Neural progenitor cell (in vitro differentiated cells): ENCODE measurements around the gene RSL24D1. TPM values are rescaled to one million over a fixed set of nuclear protein-coding genes. Genes with fewer than 3 reads are reported as not detected.

Experiments used
- DNase-seq: peaks from one replicate; pipeline ENCODE4 v3.0.0-alpha.2; 2016; ENCODE audit warnings: low spot score
- H2AFZ ChIP-seq: fragments of 200-600 bp; sonication (generic); replicated peaks from 2 replicates; pipeline ENCODE4 v1.6.1; 2016; ENCODE audit warnings: antibody characterized with exemption
- H3F3A ChIP-seq: fragments of 200-600 bp; sonication (generic); 2 replicates; pipeline ENCODE4 v1.6.1; 2016; ENCODE audit warnings: antibody characterized with exemption, low read depth
- H3K27ac ChIP-seq: fragments of 200-600 bp; sonication (generic); 2 replicates; pipeline ENCODE4 v1.5.1; 2016; ENCODE audit warnings: mild to moderate bottlenecking
- H3K27me3 ChIP-seq: fragments of 200-600 bp; sonication (generic); 2 replicates; pipeline ENCODE4 v1.6.1; 2016; ENCODE audit warnings: mild to moderate bottlenecking, moderate library complexity
- H3K36me3 ChIP-seq: fragments of 200-600 bp; sonication (generic); 2 replicates; pipeline ENCODE4 v1.5.1; 2016
- H3K4me1 ChIP-seq: fragments of 200-600 bp; sonication (generic); 2 replicates; pipeline ENCODE4 v1.6.1; 2016; ENCODE audit warnings: mixed run types
- H3K4me2 ChIP-seq: fragments of 200-600 bp; sonication (generic); 2 replicates; pipeline ENCODE4 v1.6.1; 2016
- H3K4me3 ChIP-seq: fragments of 200-600 bp; sonication (generic); 2 replicates; pipeline ENCODE4 v1.5.1; 2016
- H3K79me2 ChIP-seq: fragments of 200-600 bp; sonication (generic); 2 replicates; pipeline ENCODE4 v1.6.1; 2016; ENCODE audit warnings: low read depth
- H3K9ac ChIP-seq: fragments of 200-600 bp; sonication (generic); 2 replicates; pipeline ENCODE4 v1.6.1; 2016
- H3K9me3 ChIP-seq: fragments of 200-600 bp; sonication (generic); 2 replicates; pipeline ENCODE4 v1.5.1; 2016; ENCODE audit warnings: low read depth
- H4K20me1 ChIP-seq: fragments of 200-600 bp; sonication (generic); 2 replicates; pipeline ENCODE4 v1.6.1; 2016; ENCODE audit warnings: low read depth
- H3K27ac Mint-ChIP-seq: 3 replicates; pipeline ENCODE4 v1.8.0; 2021; ENCODE audit warnings: mixed read lengths
- H3K27me3 Mint-ChIP-seq: 2 replicates; pipeline ENCODE4 v1.8.0; 2022; ENCODE audit warnings: low read depth, mild to moderate bottlenecking, inconsistent platforms, moderate library complexity, mixed read lengths; ENCODE audit not compliant: insufficient read depth
- H3K36me3 Mint-ChIP-seq: 3 replicates; pipeline ENCODE4 v1.8.0; 2021; ENCODE audit warnings: mixed read lengths
- H3K4me1 Mint-ChIP-seq: 3 replicates; pipeline ENCODE4 v1.8.0; 2021; ENCODE audit warnings: mixed read lengths
- H3K4me3 Mint-ChIP-seq: 3 replicates; pipeline ENCODE4 v1.8.0; 2021; ENCODE audit warnings: mild to moderate bottlenecking, moderate library complexity, mixed read lengths
- H3K9me3 Mint-ChIP-seq: 3 replicates; pipeline ENCODE4 v1.8.0; 2020; ENCODE audit warnings: mixed read lengths
- EZH2 ChIP-seq: fragments of 200-600 bp; sonication (generic); IDR thresholded peaks from 2 replicates; pipeline ENCODE4 v1.6.1; 2017; ENCODE audit warnings: antibody characterized with exemption, mild to moderate bottlenecking, moderate library complexity
- EZH2phosphoT487 ChIP-seq: fragments of 200-600 bp; sonication (generic); IDR thresholded peaks from 2 replicates; pipeline ENCODE4 v1.6.1; 2017; ENCODE audit warnings: antibody characterized with exemption
- total RNA-seq: library from RNA; depleted of rRNA; stranded (reverse); fragments of >200 nt; gene quantifications from 2 replicates; pipeline ENCODE4 v1.2.3, GENCODE V29; 2015; ENCODE audit warnings: low replicate concordance
- TF ChIP-seq, protein P1 (sequence below): fragments of 200-600 bp; sonication (generic); IDR thresholded peaks from 2 replicates; pipeline ENCODE4 v1.5.1; 2017; ENCODE audit warnings: antibody characterized with exemption, mild to moderate bottlenecking

Gene RSL24D1
- total RNA-seq, 1 donor from 2014 or later, result 192 TPM

DNA sequence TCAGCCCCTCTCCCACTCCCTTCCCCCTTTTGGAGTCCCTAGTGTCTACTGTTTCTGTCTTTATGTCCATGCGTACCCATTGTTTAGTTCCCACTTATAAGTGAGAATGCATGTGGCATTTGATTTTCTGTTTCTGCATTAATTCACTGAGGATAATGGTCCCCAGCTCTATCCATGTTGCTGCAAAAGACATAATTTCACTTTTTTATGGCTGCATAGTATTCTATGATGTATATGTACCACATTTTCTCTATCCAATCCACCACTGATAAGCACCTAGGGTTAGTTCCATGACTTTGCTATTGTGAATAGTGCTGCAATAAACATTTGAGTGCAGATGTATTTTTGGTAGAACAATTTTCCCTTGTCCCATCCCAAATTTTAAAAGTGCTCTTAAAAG is 34.2 kb upstream of the RSL24D1 start:
- Histone ChIP-seq H3K27ac (no peak overlapping the region), H2AFZ (no peak overlapping the region), H3K4me2 (no peak overlapping the region), H3K27me3 (no peaks in the 10 kb centered on the region), H3K36me3 (no peaks in the 10 kb centered on the region), H3F3A (no peaks in the 10 kb centered on the region), H4K20me1 (no peaks in the 10 kb centered on the region), H3K79me2 (no peaks in the 10 kb centered on the region), H3K4me1 (no peaks in the 10 kb centered on the region), H3K9ac (no peak overlapping the region), H3K9me3 (no peaks in the 10 kb centered on the region), H3K4me3 (no peak overlapping the region)
- Mint-ChIP-seq H3K9me3 (no peaks in the 10 kb centered on the region), H3K4me3 (no peak overlapping the region), H3K36me3 (no peaks in the 10 kb centered on the region), H3K27ac (no peak overlapping the region), H3K27me3 (peaks cover 2% of the 10 kb centered on the region), H3K4me1 (no peaks in the 10 kb centered on the region)
- no peak for DNase-seq
- TF ChIP-seq EZH2, result no peak
- no peak for TF ChIP-seq EZH2phosphoT487
- TF ChIP-seq, protein P1, sequence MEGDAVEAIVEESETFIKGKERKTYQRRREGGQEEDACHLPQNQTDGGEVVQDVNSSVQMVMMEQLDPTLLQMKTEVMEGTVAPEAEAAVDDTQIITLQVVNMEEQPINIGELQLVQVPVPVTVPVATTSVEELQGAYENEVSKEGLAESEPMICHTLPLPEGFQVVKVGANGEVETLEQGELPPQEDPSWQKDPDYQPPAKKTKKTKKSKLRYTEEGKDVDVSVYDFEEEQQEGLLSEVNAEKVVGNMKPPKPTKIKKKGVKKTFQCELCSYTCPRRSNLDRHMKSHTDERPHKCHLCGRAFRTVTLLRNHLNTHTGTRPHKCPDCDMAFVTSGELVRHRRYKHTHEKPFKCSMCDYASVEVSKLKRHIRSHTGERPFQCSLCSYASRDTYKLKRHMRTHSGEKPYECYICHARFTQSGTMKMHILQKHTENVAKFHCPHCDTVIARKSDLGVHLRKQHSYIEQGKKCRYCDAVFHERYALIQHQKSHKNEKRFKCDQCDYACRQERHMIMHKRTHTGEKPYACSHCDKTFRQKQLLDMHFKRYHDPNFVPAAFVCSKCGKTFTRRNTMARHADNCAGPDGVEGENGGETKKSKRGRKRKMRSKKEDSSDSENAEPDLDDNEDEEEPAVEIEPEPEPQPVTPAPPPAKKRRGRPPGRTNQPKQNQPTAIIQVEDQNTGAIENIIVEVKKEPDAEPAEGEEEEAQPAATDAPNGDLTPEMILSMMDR, result no peak

DNA sequence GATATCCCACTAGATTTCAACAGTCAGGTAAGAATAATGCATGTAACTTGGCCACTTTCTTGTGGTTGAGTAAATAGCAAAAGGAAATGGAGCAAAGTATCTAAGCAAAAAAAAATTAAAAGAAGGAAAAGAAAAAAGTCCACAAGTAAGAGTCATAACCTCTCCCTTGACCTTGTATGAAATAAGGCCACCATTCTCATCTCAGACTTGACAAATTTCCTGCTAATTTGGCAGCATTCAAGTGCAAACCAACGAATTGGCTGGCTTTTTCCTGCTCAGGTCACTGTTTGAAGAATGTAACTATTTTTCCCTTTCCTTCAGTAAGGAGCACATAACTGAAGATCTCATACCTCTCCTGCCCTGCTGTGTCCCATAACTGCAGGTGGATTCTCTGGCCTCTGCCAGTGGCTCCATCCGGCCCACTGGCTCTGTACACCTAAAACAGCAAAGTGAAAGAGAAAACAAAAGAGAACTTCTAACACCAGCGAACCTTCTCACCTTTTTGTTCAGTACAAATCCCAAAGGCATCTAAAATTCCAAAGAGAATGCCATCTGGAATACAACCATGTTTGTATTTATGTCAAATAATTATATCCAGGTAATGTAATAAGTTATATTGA is 33.4 kb upstream of the RSL24D1 start:
- Histone ChIP-seq H3K9ac (no peak overlapping the region), H3K79me2 (no peaks in the 10 kb centered on the region), H3K4me3 (no peak overlapping the region), H2AFZ (no peak overlapping the region), H3K9me3 (no peaks in the 10 kb centered on the region), H3K27ac (no peak overlapping the region), H3K4me2 (no peak overlapping the region), H4K20me1 (no peaks in the 10 kb centered on the region), H3F3A (no peaks in the 10 kb centered on the region), H3K36me3 (no peaks in the 10 kb centered on the region), H3K4me1 (no peaks in the 10 kb centered on the region), H3K27me3 (no peaks in the 10 kb centered on the region)
- H3K27ac Mint-ChIP-seq, result no peak overlapping the region
- TF ChIP-seq EZH2phosphoT487, result no peak
- TF ChIP-seq EZH2, result no peak
- TF ChIP-seq, protein P1, result no peak
- no peaks in the 10 kb centered on the region for H3K36me3 Mint-ChIP-seq
- H3K27me3 Mint-ChIP-seq, result peaks cover 2% of the 10 kb centered on the region
- no peaks in the 10 kb centered on the region for H3K9me3 Mint-ChIP-seq
- H3K4me1 Mint-ChIP-seq, result no peaks in the 10 kb centered on the region
- no peak overlapping the region for H3K4me3 Mint-ChIP-seq
- DNase-seq, result no peak

DNA sequence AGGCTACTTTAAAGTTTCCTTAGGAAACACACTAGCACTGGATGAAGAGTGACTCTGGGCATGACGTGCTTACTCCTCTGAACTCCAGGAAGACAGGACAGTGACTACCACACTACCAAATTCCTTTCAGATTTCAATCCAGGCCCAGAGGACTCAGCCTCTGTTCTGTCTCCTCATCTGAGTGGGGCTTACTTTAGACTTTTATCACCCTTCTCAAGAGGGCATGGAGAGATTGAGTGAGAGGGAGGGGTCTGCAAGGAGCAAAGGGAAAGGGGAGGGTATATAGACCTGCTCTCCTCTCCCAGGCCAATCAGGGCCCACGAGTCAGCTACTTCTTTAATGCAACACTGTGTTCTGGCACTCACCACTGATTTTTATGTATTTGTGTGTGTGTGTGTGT is 29.4 kb upstream of the RSL24D1 start:
- TF ChIP-seq EZH2phosphoT487 (no peak), EZH2 (no peak)
- TF ChIP-seq, protein P1, result no peak
- no peaks in the 10 kb centered on the region for H3K36me3 Mint-ChIP-seq
- no peak overlapping the region for H3K4me2 ChIP-seq
- no peak overlapping the region for H3K4me3 ChIP-seq
- H3K9me3 Mint-ChIP-seq, result no peaks in the 10 kb centered on the region
- no peaks in the 10 kb centered on the region for H3F3A ChIP-seq
- H3K4me3 Mint-ChIP-seq, result no peak overlapping the region
- DNase-seq, result no peak
- no peaks in the 10 kb centered on the region for H4K20me1 ChIP-seq
- H3K27me3 Mint-ChIP-seq, result peaks cover 4% of the 10 kb centered on the region
- H3K36me3 ChIP-seq, result no peaks in the 10 kb centered on the region
- no peak overlapping the region for H2AFZ ChIP-seq
- no peak overlapping the region for H3K27ac Mint-ChIP-seq
- H3K4me1 ChIP-seq, result no peaks in the 10 kb centered on the region
- no peak overlapping the region for H3K27ac ChIP-seq
- no peaks in the 10 kb centered on the region for H3K79me2 ChIP-seq
- H3K4me1 Mint-ChIP-seq, result no peaks in the 10 kb centered on the region
- H3K9ac ChIP-seq, result no peak overlapping the region
- H3K9me3 ChIP-seq, result no peaks in the 10 kb centered on the region
- no peaks in the 10 kb centered on the region for H3K27me3 ChIP-seq
